RWPE2 (cell line): Measurements from ENCODE around the gene JAML.

ENCODE experiments used
- ATAC-seq: fragments of 200-7000 bp; cut with Tn5 transposase; 3 replicates; pipeline ENCODE4 v1.9.1; 2021; ENCODE audit warnings: low read depth
- DNase-seq: peaks from one replicate; pipeline ENCODE4 v3.0.0-alpha.2; 2020; ENCODE audit warnings: low spot score
- H3K27ac ChIP-seq: fragments of 450-650 bp; 2 replicates; pipeline ENCODE4 v1.5.1; 2017; ENCODE audit warnings: mild to moderate bottlenecking; ENCODE audit not compliant: poor library complexity, severe bottlenecking
- H3K27me3 ChIP-seq: fragments of 250-450 bp; sonication (Bioruptor Pico); 2 replicates; pipeline ENCODE4 v1.5.1; 2021; ENCODE audit warnings: mild to moderate bottlenecking, moderate library complexity; ENCODE audit not compliant: insufficient read depth, poor library complexity, severe bottlenecking
- H3K36me3 ChIP-seq: fragments of 250-450 bp; sonication (Bioruptor Pico); 2 replicates; pipeline ENCODE4 v1.5.1; 2020; ENCODE audit warnings: low read depth, mild to moderate bottlenecking, moderate library complexity
- H3K4me1 ChIP-seq: fragments of 250-450 bp; sonication (Bioruptor Pico); 2 replicates; pipeline ENCODE4 v1.5.1; 2021; ENCODE audit warnings: mild to moderate bottlenecking, moderate library complexity; ENCODE audit not compliant: insufficient read depth, poor library complexity, severe bottlenecking
- H3K4me3 ChIP-seq: fragments of 250-450 bp; sonication (Bioruptor Pico); 2 replicates; pipeline ENCODE4 v1.5.1; 2021; ENCODE audit warnings: mild to moderate bottlenecking, moderate library complexity; ENCODE audit not compliant: severe bottlenecking
- H3K9me3 ChIP-seq: fragments of 250-450 bp; sonication (Bioruptor Pico); 2 replicates; pipeline ENCODE4 v1.5.1; 2021; ENCODE audit warnings: mild to moderate bottlenecking, moderate library complexity; ENCODE audit not compliant: severe bottlenecking
- TF ChIP-seq, protein P1 (sequence below): fragments of 450-650 bp; IDR thresholded peaks from one replicate; pipeline ENCODE4 v1.5.1; 2017; ENCODE audit warnings: mild to moderate bottlenecking, moderate library complexity; ENCODE audit not compliant: poor library complexity, severe bottlenecking

Gene JAML

DNA sequence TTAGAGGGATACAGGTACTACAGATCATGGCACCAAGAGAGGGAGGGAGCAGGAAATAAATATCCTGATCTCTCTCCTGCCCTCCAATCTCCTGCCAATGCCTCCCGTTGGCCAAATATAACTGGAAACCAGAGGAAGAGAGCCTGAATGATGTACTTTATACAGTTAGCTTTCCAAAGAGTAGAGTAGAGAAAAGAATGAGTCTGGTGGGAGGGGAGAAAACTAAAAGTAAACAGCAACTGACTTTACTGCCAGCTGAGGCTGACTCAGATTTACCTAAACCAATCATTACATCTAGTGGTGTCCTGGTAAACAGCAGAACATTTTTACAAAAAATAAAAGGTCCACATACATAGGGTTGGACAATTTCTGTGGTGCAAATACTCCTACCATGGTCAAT is 22.2 kb upstream of the JAML start:
- ATAC-seq (peak; percentile 47; the same call in 1 of the 3 replicates), DNase-seq (no peak)
- Histone ChIP-seq H3K9me3 (no peaks in the 10 kb centered on the region), H3K4me3 (no peak overlapping the region), H3K27ac (no peak overlapping the region), H3K36me3 (no peaks in the 10 kb centered on the region), H3K27me3 (no peaks in the 10 kb centered on the region), H3K4me1 (peaks cover 13% of the 10 kb centered on the region)
- TF ChIP-seq, protein P1, sequence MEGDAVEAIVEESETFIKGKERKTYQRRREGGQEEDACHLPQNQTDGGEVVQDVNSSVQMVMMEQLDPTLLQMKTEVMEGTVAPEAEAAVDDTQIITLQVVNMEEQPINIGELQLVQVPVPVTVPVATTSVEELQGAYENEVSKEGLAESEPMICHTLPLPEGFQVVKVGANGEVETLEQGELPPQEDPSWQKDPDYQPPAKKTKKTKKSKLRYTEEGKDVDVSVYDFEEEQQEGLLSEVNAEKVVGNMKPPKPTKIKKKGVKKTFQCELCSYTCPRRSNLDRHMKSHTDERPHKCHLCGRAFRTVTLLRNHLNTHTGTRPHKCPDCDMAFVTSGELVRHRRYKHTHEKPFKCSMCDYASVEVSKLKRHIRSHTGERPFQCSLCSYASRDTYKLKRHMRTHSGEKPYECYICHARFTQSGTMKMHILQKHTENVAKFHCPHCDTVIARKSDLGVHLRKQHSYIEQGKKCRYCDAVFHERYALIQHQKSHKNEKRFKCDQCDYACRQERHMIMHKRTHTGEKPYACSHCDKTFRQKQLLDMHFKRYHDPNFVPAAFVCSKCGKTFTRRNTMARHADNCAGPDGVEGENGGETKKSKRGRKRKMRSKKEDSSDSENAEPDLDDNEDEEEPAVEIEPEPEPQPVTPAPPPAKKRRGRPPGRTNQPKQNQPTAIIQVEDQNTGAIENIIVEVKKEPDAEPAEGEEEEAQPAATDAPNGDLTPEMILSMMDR: no peak

DNA sequence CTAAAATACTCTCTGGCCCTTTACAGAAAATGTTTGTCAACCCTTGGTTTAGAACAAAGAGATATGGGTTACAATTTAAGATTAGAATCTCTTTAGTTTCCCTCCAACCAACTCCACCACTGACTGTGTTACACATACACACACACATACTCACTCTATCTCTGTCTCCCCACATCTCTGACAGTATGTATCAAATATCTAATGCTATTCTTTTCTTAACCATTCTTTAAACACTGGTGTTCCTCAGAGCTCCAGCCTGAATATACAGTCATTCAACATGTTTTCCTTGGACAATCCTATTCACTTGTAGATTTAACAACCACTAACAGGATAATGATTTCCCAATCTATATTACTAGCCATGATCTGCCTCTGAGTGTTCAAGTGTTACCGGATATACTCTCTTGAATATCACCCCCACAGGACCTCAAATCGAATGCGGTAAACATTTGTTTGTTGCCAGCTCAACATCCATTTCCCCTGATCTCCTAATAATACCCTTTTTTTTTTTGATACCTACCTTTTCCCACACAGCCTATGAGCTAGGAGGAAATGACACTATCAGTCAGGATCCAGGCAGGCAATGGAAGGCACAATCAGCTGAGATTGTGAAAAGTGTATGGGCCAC is 21.2 kb upstream of the JAML start:
- H3K4me3 ChIP-seq: no peak overlapping the region
- TF ChIP-seq, protein P1: no peak

DNA sequence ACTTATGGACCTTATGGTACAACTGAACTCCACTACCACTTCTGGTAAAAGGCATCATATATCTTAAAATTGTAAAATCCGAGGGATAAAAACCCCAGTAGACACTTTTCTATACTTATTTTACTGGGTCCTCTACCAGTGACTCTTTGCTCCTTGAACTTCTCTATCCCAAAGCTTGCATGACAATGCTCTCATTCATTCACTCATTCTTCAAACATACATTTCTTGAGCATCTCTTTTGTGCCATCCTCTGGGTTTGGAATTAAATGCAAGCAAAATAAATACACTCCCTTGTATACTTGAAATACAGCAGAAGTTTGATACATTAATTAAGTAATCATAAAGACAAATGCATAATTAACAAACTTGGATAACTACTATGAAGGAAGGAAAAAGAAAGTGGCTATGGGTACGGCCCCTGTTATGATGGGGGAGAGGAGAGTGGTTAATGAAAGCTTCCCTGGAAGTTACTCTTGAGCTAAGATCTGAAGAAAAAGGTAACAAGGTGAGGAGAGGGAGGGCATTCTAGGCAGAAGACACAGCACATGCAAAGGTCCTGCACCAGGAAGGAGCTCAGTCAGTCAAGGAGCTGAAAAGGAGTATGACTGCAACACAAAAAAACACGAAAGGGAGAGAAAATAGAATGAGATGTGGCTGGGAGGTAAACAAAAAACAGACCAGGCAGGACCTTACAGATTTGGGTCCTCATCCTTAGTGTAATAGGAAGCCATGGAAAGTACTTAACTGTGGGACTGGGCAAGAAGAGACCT is 19.4 kb upstream of the JAML start:
- DNase-seq: no peak
- ATAC-seq: no peak
- Histone ChIP-seq H3K4me3 (no peak overlapping the region), H3K9me3 (no peaks in the 10 kb centered on the region), H3K4me1 (peaks cover 16% of the 10 kb centered on the region), H3K36me3 (no peaks in the 10 kb centered on the region), H3K27me3 (no peaks in the 10 kb centered on the region), H3K27ac (no peak overlapping the region)
- TF ChIP-seq, protein P1: no peak

More for the DNA sequence above, 21.2 kb upstream of the JAML start:
- ATAC-seq (no peak), DNase-seq (no peak)
- no peaks in the 10 kb centered on the region for H3K9me3 ChIP-seq
- peaks cover 20% of the 10 kb centered on the region for H3K4me1 ChIP-seq
- H3K36me3 ChIP-seq: no peaks in the 10 kb centered on the region
- no peak overlapping the region for H3K27ac ChIP-seq
- no peaks in the 10 kb centered on the region for H3K27me3 ChIP-seq

DNA sequence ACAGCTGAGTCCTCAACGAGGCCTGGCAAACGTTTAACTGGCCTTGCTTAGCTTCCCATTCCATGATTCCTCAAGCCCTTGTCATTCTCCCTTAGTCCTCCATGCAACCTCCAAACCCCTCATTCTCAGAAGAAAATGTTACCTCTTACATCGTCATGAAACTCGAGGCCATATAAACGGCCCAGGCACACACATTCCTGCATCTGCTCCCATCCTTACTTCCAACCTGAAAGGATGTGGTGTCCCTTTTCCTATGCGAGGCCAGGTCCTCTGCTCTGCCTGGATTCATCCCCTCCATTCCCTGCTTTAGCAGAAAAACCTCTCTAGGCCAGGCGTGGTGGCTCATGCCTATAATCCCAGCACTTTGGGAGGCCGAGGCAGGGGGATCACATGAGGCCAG is 18.4 kb upstream of the JAML start:
- Histone ChIP-seq H3K4me1 (peaks cover 16% of the 10 kb centered on the region), H3K9me3 (no peaks in the 10 kb centered on the region), H3K36me3 (0 out of 2 replicates have a peak, but pooled peaks cover 3% of the 10 kb centered on the region), H3K27ac (no peak overlapping the region), H3K4me3 (no peak overlapping the region), H3K27me3 (no peaks in the 10 kb centered on the region)
- TF ChIP-seq, protein P1: no peak
- ATAC-seq (no peak), DNase-seq (no peak)

DNA sequence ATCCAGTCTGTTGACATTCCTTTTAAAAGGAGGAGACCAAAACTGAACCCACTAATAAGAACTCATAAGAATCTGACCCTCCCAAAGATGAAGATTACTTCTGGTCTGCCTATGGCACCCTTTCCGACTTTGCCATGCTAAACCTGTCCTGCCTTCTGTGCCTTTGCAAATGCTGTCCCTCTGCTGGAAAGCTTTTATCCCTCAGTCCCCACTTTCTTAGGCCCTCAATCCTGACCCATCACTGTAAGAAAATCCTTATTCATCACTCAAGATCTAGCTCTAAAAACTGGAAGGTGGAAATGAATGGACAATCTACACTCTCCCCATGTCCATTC is 16.9 kb upstream of the JAML start:
- Histone ChIP-seq H3K27ac (peak overlapping the region; percentile 15), H3K27me3 (no peaks in the 10 kb centered on the region), H3K9me3 (no peaks in the 10 kb centered on the region), H3K4me3 (no peak overlapping the region), H3K4me1 (peaks cover 16% of the 10 kb centered on the region), H3K36me3 (0 out of 2 replicates have a peak, but pooled peaks cover 3% of the 10 kb centered on the region)
- TF ChIP-seq, protein P1: no peak
- no peak for DNase-seq
- ATAC-seq: no peak
